ENCODE measurements around the gene STXBP6.

STXBP6 gene

GRCh38 chr14:24900269-24901100 is 149.5 kb downstream of the STXBP6 start:
- no peak for DNase-seq (ENCODE audit: insufficient read length)
- no peak for FAIRE-seq
- no peak for TF ChIP-seq POLR2A (IDR thresholded peaks at IDR 0.05; ENCODE audit: low read depth, low read length)
- no peak for TF ChIP-seq TAF1 (IDR thresholded peaks at IDR 0.05; ENCODE audit: borderline replicate concordance, low read depth, low read length)
- TF ChIP-seq POLR2AphosphoS5 (IDR thresholded peaks at IDR 0.05; ENCODE audit: low read depth, low read length), result no peak

DNA sequence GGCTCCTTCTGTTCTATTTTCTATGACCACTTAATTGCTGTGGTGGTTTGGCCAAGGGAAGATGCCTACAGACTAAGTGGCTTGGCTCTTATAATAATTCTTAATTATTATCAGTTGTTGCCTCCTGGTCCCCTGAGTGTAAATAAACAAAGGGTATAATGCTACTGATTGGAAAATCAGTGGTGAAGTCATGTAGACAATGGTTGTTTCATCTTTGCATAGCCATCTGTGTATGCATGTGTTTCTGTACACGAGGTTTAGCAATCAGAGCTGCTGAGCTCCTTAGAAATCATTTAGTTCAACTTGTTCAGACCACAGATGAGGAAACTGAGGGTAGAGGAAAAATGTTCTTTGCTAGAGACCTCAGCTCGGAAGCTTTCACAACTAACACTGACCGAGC is 152.2 kb downstream of the STXBP6 start:
- no peak for DNase-seq (ENCODE audit: insufficient read length)
- FAIRE-seq, result no peak
- TF ChIP-seq POLR2A (IDR thresholded peaks at IDR 0.05; ENCODE audit: low read depth, low read length) (no peak), POLR2AphosphoS5 (IDR thresholded peaks at IDR 0.05; ENCODE audit: low read depth, low read length) (no peak), TAF1 (IDR thresholded peaks at IDR 0.05; ENCODE audit: borderline replicate concordance, low read depth, low read length) (no peak)

DNA sequence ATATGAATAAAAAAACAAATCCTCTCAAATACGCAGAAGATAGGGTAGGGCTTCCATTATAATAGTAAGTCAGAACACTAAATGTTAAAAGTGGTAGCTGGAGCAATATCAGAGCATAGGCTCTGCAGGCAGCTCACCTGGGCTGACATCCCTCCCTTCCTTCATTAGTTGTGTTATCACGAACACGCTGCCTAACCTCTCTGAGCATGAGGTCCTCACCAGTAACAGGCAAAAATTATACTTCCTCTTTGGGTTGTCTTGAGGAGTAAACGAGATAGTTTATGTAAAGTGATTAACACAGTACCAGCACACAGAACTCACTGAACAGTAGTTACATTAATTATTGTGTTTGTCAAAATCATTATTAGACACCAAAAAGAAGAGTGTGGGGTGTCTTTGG is 154.3 kb downstream of the STXBP6 start:
- DNase-seq (ENCODE audit: insufficient read length) (no peak), FAIRE-seq (no peak)
- no peak for TF ChIP-seq POLR2AphosphoS5 (IDR thresholded peaks at IDR 0.05; ENCODE audit: low read depth, low read length)
- TF ChIP-seq POLR2A (IDR thresholded peaks at IDR 0.05; ENCODE audit: low read depth, low read length), result no peak
- TF ChIP-seq TAF1 (IDR thresholded peaks at IDR 0.05; ENCODE audit: borderline replicate concordance, low read depth, low read length), result no peak

DNA sequence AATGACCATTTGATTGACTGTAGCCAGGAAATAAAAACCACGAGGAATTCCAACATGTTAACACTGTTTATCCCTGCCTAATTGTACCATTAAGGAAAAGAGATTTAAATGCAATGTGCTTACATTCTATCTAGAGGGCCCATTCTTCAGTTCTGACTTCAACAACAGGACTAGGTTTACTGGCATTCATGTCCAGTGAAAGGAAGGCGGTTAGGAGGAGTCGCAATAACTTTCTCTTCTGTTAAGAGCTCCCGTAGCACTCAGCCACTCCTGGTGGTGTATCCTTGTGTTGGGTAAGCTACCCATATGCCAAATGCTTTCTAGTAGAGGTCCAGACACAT is 154.7 kb downstream of the STXBP6 start:
- no peak for FAIRE-seq

GRCh38 chr14:24894583-24895242 is 155.2 kb downstream of the STXBP6 start:
- no peak for TF ChIP-seq POLR2AphosphoS5 (IDR thresholded peaks at IDR 0.05; ENCODE audit: low read depth, low read length)
- no peak for TF ChIP-seq POLR2A (IDR thresholded peaks at IDR 0.05; ENCODE audit: low read depth, low read length)
- no peak for TF ChIP-seq TAF1 (IDR thresholded peaks at IDR 0.05; ENCODE audit: borderline replicate concordance, low read depth, low read length)
- no peak for DNase-seq (ENCODE audit: insufficient read length)
- no peak for FAIRE-seq

More for the DNA sequence above, 154.7 kb downstream of the STXBP6 start:
- TF ChIP-seq POLR2AphosphoS5 (IDR thresholded peaks at IDR 0.05; ENCODE audit: low read depth, low read length), result no peak
- no peak for TF ChIP-seq TAF1 (IDR thresholded peaks at IDR 0.05; ENCODE audit: borderline replicate concordance, low read depth, low read length)
- no peak for TF ChIP-seq POLR2A (IDR thresholded peaks at IDR 0.05; ENCODE audit: low read depth, low read length)
- no peak for DNase-seq (ENCODE audit: insufficient read length)

GRCh38 chr14:24892497-24893051 is 157.4 kb downstream of the STXBP6 start:
- FAIRE-seq (no peak), DNase-seq (ENCODE audit: insufficient read length) (no peak)
- TF ChIP-seq POLR2A (IDR thresholded peaks at IDR 0.05; ENCODE audit: low read depth, low read length) (no peak), TAF1 (IDR thresholded peaks at IDR 0.05; ENCODE audit: borderline replicate concordance, low read depth, low read length) (no peak), POLR2AphosphoS5 (IDR thresholded peaks at IDR 0.05; ENCODE audit: low read depth, low read length) (no peak)

DNA sequence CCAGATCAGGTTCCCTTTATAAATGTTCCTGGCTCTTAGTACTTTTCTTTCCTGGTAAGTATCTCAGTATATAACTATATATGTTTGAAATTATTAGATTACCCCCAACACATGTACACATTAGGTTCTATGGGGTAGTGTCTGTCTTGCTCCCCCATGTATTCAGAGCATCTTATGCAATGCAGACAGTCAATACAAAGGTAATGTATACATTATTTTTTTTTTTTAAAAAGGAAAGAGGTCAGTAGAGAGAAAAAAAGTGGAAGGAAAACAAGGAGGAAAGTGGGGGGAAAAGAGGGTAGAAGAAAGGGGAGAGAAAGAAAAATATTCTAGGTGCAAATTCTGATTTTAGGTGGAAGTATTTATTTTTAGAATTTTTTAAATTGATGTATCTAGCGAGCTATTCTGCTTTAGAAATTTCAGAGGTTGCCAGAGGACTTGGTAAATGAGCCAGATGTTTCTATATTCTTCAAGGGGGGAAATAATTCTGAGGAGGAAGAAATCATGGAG is 157.9 kb downstream of the STXBP6 start:
- DNase-seq (ENCODE audit: insufficient read length), result no peak
- TF ChIP-seq POLR2AphosphoS5 (IDR thresholded peaks at IDR 0.05; ENCODE audit: low read depth, low read length), result no peak
- no peak for TF ChIP-seq POLR2A (IDR thresholded peaks at IDR 0.05; ENCODE audit: low read depth, low read length)
- no peak for FAIRE-seq

DNA sequence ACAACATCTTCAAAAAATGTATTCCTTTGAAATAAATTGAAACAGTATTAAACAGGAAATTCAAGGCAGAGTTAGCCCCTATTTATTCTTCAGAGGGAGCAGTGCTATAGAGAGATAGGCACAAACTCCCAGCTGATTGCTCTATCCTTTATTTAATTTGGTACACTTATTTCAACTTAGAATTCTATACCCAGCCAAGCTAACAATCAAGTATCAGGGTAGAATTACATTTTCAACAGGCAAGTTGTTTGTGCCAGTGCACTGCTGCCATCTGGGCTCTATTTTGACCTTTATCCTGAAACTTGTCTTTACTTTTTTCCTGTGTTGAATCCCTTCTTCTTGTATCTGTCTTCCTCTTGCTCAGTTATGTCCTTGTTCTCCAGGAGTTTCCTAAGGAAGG is 159.2 kb downstream of the STXBP6 start:
- FAIRE-seq (no peak), DNase-seq (ENCODE audit: insufficient read length) (no peak)
- TF ChIP-seq POLR2A (IDR thresholded peaks at IDR 0.05; ENCODE audit: low read depth, low read length), result no peak
- TF ChIP-seq TAF1 (IDR thresholded peaks at IDR 0.05; ENCODE audit: borderline replicate concordance, low read depth, low read length), result no peak
- TF ChIP-seq POLR2AphosphoS5 (IDR thresholded peaks at IDR 0.05; ENCODE audit: low read depth, low read length), result no peak

DNA sequence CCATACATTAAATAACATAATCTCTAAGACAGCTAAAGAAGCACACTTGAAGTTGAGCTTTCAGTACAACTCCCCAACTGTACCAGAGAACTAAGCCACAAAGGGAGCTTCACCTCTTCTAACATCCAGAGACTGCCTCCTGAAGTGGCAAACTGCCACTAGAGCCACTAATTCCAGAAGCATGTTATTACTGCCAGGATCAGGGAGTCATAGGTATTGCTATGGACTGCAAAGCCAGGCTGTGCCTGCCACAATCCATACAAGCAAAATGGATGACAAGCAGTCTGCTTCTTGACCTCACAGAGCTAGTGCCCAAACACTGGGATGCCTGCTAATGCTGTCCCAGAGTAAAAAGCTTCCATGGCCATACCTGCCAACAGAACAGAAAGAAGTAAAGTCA is 160.1 kb downstream of the STXBP6 start:
- no peak for TF ChIP-seq TAF1 (IDR thresholded peaks at IDR 0.05; ENCODE audit: borderline replicate concordance, low read depth, low read length)
- TF ChIP-seq POLR2A (IDR thresholded peaks at IDR 0.05; ENCODE audit: low read depth, low read length), result no peak
- no peak for TF ChIP-seq POLR2AphosphoS5 (IDR thresholded peaks at IDR 0.05; ENCODE audit: low read depth, low read length)
- FAIRE-seq (no peak), DNase-seq (ENCODE audit: insufficient read length) (no peak)

- FAIRE-seq, result no peak
Observed at GRCh38 chr14:24888532-24888931, 161.4 kb downstream of the STXBP6 start.

GRCh38 chr14:24887623-24888304 is 162.2 kb downstream of the STXBP6 start:
- TF ChIP-seq POLR2A (IDR thresholded peaks at IDR 0.05; ENCODE audit: low read depth, low read length), result no peak
- no peak for TF ChIP-seq TAF1 (IDR thresholded peaks at IDR 0.05; ENCODE audit: borderline replicate concordance, low read depth, low read length)
- TF ChIP-seq POLR2AphosphoS5 (IDR thresholded peaks at IDR 0.05; ENCODE audit: low read depth, low read length), result no peak
- DNase-seq (ENCODE audit: insufficient read length) (no peak), FAIRE-seq (no peak)

More at GRCh38 chr14:24888532-24888931, 161.4 kb downstream of the STXBP6 start:
- no peak for DNase-seq (ENCODE audit: insufficient read length)
- no peak for TF ChIP-seq POLR2A (IDR thresholded peaks at IDR 0.05; ENCODE audit: low read depth, low read length)
- no peak for TF ChIP-seq POLR2AphosphoS5 (IDR thresholded peaks at IDR 0.05; ENCODE audit: low read depth, low read length)
- TF ChIP-seq TAF1 (IDR thresholded peaks at IDR 0.05; ENCODE audit: borderline replicate concordance, low read depth, low read length), result no peak

All from GM12892 (cell line).